ENCODE results near the gene CHAC1.

The CHAC1 gene

DNA sequence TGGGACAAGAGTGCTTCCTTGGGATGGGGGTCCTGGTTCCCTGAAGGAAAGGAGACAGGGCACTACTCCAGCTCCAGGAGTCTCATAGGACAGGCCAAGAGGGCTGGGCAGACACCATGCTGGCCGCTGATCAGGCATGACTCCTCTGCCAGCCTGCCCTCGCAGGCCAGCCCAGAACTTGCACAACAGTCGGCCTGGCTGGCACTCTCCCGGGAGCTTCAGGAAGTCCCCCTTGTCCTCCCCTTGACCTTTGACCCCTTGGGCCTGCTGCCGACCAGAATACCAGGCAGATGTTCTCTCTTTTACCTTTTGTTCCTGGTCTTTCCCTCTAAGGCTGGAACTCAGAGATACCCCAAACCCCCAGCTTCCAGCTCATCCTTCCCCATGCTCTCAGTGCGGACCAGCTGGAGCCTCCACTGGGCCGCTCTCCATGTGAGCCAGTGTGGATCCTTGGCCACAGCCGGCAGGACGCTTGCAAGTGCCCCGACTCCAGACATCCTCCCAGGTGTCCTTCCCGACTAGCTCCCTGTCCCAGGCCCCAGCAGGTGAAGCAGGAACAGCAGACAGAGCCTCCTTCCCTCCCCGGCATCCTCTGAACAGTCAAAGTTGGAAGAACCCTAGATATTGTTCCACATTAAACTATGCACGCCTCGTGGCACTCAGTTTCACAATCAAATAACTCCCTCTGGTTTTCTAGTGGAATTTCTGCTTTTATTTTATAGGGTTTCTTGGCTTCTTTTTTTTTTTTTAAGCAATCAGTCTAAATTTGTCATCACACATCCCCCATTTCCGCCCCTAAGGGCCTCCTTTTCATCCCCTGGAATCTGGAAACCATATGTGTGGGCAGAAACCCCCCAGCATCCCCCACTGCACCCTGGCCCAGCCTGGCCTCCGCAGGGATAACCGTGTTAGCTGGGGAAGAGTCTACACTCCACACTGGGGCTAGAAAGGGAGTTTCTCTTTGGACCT is 43.3 kb upstream of the CHAC1 start:
- DNase-seq (ENCODE audit: low spot score) = no peak
- TF ChIP-seq, protein P1, sequence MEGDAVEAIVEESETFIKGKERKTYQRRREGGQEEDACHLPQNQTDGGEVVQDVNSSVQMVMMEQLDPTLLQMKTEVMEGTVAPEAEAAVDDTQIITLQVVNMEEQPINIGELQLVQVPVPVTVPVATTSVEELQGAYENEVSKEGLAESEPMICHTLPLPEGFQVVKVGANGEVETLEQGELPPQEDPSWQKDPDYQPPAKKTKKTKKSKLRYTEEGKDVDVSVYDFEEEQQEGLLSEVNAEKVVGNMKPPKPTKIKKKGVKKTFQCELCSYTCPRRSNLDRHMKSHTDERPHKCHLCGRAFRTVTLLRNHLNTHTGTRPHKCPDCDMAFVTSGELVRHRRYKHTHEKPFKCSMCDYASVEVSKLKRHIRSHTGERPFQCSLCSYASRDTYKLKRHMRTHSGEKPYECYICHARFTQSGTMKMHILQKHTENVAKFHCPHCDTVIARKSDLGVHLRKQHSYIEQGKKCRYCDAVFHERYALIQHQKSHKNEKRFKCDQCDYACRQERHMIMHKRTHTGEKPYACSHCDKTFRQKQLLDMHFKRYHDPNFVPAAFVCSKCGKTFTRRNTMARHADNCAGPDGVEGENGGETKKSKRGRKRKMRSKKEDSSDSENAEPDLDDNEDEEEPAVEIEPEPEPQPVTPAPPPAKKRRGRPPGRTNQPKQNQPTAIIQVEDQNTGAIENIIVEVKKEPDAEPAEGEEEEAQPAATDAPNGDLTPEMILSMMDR (IDR thresholded peaks at IDR 0.05; ENCODE audit: borderline replicate concordance, control extremely low read depth, extremely low read depth, insufficient read depth, missing control alignments) = no peak
- in situ Hi-C loops (cut with MboI; ENCODE audit: low sequenced_read_pairs, unreplicated experiment) = loop anchor here (25.0 kb wide), 1 partner anchor 102 kb away; no protein-coding TSS in a partner anchor

DNA sequence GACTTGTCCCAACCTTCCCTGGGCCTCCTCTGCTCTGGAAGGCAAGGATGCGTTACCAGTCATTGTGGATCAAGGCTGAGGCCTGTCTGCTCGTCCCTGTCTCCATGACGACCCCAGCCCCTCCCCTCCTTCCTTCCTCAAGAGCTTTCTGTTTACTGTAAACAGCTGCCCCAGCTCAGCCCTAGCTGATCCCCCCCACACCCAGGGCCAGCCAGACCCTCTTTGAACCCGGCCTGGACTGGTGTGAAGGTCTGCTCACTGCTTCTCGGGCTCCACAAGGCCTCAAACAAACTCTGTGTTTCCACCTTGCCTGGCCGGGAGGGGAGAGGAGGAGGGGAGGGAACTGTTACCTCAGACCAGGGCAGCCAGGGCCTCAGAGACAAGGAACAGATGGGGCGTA is 42.1 kb upstream of the CHAC1 start:
- in situ Hi-C loops (cut with MboI; ENCODE audit: low sequenced_read_pairs, unreplicated experiment) = loop anchor here (25.0 kb wide), 1 partner anchor 101 kb away; no protein-coding TSS in a partner anchor
- TF ChIP-seq, protein P1 (IDR thresholded peaks at IDR 0.05; ENCODE audit: borderline replicate concordance, control extremely low read depth, extremely low read depth, insufficient read depth, missing control alignments) = no peak
- no peak for DNase-seq (ENCODE audit: low spot score)

DNA sequence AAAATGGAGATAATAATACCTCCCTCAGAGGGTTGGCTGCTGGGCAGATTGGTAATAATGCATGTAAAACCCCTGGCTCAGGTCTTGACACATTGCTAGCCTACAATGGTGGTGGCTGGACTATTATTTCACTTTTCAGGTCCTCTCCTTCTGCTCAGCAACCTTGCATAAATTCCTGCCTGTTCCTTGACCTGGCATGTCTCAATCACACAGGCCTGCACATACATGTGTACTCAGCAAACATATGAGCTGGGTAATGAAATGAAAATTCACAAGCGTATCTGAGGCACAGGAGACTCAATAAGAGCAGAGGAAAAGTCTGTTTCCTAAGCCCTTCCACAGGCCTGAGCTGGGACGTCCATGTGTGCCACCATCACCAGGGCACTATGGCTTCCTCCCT is 41.6 kb upstream of the CHAC1 start:
- TF ChIP-seq, protein P1 (IDR thresholded peaks at IDR 0.05; ENCODE audit: borderline replicate concordance, control extremely low read depth, extremely low read depth, insufficient read depth, missing control alignments) = no peak
- in situ Hi-C loops (cut with MboI; ENCODE audit: low sequenced_read_pairs, unreplicated experiment) = loop anchor here (25.0 kb wide), 1 partner anchor 101 kb away; no protein-coding TSS in a partner anchor
- DNase-seq (ENCODE audit: low spot score) = no peak

DNA sequence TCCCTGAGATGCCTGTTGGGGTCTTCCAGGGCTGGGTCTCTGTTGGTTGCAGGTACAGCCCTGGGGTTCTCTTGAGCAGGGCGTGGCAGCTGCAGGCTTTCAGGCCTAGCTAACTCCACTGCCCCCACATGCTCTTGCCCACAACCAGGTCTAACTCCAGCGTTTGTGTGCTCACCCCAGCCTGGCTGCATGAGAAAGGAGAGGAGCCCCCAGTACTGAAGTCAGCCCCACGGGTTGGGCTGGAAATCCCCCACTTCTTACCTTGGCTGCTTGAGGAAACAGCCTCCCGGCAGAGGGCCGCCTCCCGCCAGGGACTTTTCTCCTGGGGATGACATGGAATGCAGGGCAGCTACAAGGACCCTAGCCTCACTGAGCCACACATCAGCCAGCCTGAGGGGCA is 40.8 kb upstream of the CHAC1 start:
- no peak for DNase-seq (ENCODE audit: low spot score)
- TF ChIP-seq, protein P1 (IDR thresholded peaks at IDR 0.05; ENCODE audit: borderline replicate concordance, control extremely low read depth, extremely low read depth, insufficient read depth, missing control alignments) = no peak
- in situ Hi-C loops (cut with MboI; ENCODE audit: low sequenced_read_pairs, unreplicated experiment) = loop anchor here (25.0 kb wide), 1 partner anchor 100 kb away; no protein-coding TSS in a partner anchor

DNA sequence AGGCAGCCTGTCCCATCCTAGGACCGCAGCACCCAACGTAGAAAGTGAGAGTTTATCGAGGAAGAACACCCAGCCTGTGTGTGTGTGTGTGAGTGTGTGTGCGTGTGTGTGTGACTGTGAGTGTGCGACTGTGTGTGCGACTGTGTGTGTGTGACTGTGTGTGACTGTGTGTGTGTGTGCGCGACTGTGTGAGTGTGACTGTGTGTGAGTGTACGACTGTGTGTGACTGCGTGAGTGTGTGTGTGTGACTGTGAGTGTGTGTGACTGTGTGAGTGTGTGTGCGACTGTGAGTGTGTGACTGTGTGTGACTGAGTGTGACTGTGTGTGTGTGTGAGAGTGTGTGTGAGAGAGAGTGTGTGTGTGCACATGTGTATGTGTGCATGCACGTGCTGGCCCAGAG is 39.3 kb upstream of the CHAC1 start:
- in situ Hi-C loops (cut with MboI; ENCODE audit: low sequenced_read_pairs, unreplicated experiment) = loop anchor here (25.0 kb wide), 1 partner anchor 98 kb away; no protein-coding TSS in a partner anchor
- TF ChIP-seq, protein P1 (IDR thresholded peaks at IDR 0.05; ENCODE audit: borderline replicate concordance, control extremely low read depth, extremely low read depth, insufficient read depth, missing control alignments) = no peak

DNA sequence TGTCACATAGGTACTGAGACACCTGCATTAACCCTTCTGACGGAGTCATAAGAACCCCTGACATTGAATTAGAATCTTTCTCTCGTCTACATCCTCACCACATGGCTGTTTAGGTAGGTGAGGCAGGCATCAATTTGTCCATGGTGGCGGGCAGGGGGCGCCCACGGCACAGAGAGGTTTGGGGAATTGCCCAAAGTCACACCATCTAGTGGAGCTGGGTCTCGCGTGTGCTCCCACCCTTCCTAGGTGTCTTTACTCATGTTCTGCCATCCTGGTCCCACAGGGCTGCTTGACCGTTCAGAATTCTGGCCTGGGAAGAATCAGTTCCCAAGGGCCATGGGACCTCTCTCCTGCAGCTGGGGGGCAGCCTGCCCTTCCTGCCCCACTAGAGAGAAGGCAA is 38.8 kb upstream of the CHAC1 start:
- DNase-seq (ENCODE audit: low spot score) = no peak
- in situ Hi-C loops (cut with MboI; ENCODE audit: low sequenced_read_pairs, unreplicated experiment) = loop anchor here (25.0 kb wide), 1 partner anchor 98 kb away; no protein-coding TSS in a partner anchor
- TF ChIP-seq, protein P1 (IDR thresholded peaks at IDR 0.05; ENCODE audit: borderline replicate concordance, control extremely low read depth, extremely low read depth, insufficient read depth, missing control alignments) = no peak

More for the DNA sequence above, 39.3 kb upstream of the CHAC1 start:
- no peak for DNase-seq (ENCODE audit: low spot score)

Measured in GM13976 (cell line).